Measurements from ENCODE around the gene NINJ1.

NINJ1 gene

GRCh38 chr9:93099551-93100275 is 34.3 kb downstream of the NINJ1 start:
- DNase-seq = no peak

- DNase-seq = peak; percentile 68
Observed at GRCh38 chr9:93098236-93098946, 35.7 kb downstream of the NINJ1 start.

- no peak for DNase-seq
Observed at GRCh38 chr9:93097511-93098201, 36.4 kb downstream of the NINJ1 start.

- no peak for DNase-seq
Observed at GRCh38 chr9:93096811-93097382, 37.2 kb downstream of the NINJ1 start.

GRCh38 chr9:93096131-93096802 is 37.8 kb downstream of the NINJ1 start, which contains the start of gene CARD19:
Gene CARD19, plus strand, starts transcription at chr9:93096217. Its CDS starts 129 bp downstream, at chr9:93096346.
- DNase-seq = no peak

- peak; percentile 100 for DNase-seq
Observed at GRCh38 chr9:93095205-93096130, 38.6 kb downstream of the NINJ1 start.

- DNase-seq = no peak
Observed at GRCh38 chr9:93094658-93095204, 39.3 kb downstream of the NINJ1 start.

- no peak for DNase-seq
Observed at GRCh38 chr9:93093877-93094657, 40.0 kb downstream of the NINJ1 start.

GRCh38 chr9:93093127-93093876 is 40.7 kb downstream of the NINJ1 start:
- no peak for DNase-seq

GRCh38 chr9:93092251-93092991 is 41.6 kb downstream of the NINJ1 start:
- DNase-seq = no peak

- DNase-seq = no peak
Observed at GRCh38 chr9:93091453-93092081, 42.5 kb downstream of the NINJ1 start.

GRCh38 chr9:93091056-93091452 is 43.0 kb downstream of the NINJ1 start:
- DNase-seq = no peak

GRCh38 chr9:93090091-93090655 is 43.9 kb downstream of the NINJ1 start:
- no peak for DNase-seq

- no peak for DNase-seq
Observed at GRCh38 chr9:93089481-93089991, 44.5 kb downstream of the NINJ1 start.

- DNase-seq = no peak
Observed at GRCh38 chr9:93089024-93089423, 45.0 kb downstream of the NINJ1 start.

GRCh38 chr9:93088656-93089015 is 45.4 kb downstream of the NINJ1 start:
- DNase-seq = no peak

GRCh38 chr9:93087971-93088655 is 45.9 kb downstream of the NINJ1 start:
- DNase-seq = no peak
